GM19455 (cell line): Measurements from ENCODE around the gene ZNRF2.
"Not testable (repeated sequence)": the region's sequence is repeated elsewhere in the genome, so short reads cannot be mapped to it uniquely, and the experiment has no call there.

ENCODE experiments used
- ATAC-seq: cut with Tn5 transposase; IDR thresholded peaks from one replicate; pipeline ENCODE4 v1.9.1; 2021; ENCODE audit not compliant: unreplicated experiment

The ZNRF2 gene

GRCh38 chr7:30286749-30287148 is 2.4 kb downstream of the ZNRF2 start:
- no peak for ATAC-seq

GRCh38 chr7:30287625-30288024 is 3.2 kb downstream of the ZNRF2 start:
- ATAC-seq, result not testable (repeated sequence)

DNA sequence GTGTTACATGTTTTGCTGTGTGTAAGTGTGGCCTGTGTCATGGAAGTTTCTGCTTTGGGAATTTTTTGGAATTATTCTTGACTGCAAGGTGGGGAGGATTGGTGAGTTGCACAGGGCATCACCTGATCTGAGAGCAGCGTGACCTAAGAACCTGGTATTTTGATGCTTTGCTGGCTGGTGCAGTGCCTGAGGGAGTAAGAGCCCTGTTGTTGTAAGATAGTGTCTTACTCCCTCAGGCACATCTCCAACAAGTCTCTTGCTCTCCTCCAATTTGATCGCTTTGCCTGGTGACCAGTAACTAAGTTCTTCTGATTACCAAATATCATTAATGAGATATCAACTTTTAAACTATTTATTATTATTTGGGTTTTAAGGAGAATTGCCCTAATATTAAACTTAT is 5.2 kb downstream of the ZNRF2 start:
- ATAC-seq, result not testable (repeated sequence)

DNA sequence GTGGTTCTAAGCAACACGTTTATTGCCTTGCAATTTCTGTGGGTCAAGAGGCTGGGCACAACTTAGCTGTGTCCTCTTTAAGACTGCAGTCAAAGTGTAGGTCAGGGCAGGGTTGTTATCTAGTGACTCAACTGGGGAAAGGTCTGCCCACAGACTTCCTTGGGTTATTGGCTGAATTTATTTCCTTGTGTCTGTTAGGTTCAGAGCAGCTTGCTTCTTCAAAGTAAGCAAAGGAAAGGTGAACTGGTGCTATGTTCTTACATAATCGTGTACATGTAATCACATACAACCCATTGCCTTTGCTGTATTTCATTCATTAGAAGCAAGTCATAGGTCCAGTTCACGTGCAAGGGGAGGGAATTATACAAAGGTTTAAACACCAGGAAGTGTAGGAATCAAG is 5.9 kb downstream of the ZNRF2 start:
- ATAC-seq, result not testable (repeated sequence)

GRCh38 chr7:30292416-30293038 is 8.1 kb downstream of the ZNRF2 start:
- ATAC-seq, result not testable (repeated sequence)

DNA sequence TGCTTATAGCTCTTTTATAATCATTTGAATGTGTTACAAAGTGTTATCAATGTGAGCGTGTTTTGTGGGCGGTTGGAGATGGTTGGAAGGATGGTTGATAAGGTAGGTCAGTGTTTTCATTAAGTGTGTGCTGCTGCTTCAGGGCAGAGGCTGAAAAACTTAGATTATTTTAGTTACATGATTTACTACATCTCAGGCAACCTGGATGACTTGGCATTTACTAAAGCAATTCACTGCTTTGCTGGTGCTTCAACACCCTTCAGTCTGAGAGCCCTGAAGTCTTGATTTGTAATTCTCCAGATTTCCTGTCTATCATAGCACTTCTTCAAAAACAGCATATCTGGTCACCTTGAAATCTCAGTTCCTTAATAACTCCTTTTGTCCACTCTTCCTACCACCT is 11.9 kb downstream of the ZNRF2 start:
- ATAC-seq, result not testable (repeated sequence)

GRCh38 chr7:30297499-30297898 is 13.1 kb downstream of the ZNRF2 start:
- ATAC-seq, result not testable (repeated sequence)

DNA sequence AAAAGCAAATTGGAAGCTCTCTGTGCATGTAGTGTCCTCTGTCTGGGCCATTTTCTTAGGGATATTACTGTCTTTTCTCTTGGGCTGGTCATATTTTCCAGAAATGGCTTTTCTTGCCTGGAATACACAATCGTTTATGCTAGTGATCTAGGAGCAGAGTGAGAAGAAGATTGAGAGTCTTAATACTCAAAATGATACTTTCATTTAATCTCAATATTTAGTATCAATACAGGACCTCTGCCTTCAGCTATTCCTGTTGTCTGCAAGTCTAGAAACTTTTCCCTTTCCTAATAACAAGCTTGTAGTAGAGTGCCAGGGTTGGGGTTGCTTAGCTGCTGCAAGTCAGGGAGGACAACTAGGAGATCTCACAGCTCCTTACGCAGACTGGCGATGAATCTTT is 14.0 kb downstream of the ZNRF2 start:
- not testable (repeated sequence) for ATAC-seq

DNA sequence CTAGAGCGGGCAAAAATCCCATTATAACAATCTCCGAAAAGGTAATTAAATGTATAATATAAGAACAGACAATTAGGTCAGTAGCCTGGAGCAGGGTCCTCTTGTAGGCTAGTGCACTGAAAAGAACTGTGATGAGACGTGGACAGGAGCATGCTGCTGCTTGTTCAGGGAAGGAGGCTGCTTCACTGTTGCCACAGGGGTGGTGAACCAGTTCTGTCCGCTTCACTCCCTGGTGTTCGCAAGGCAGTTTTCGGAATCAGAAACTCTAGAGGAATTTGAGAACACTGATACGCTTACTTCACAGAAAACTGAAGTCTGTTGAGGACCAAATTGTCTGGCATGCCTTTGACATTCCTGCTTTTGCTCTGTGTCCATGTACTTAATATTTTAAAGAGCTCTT is 17.4 kb downstream of the ZNRF2 start:
- no peak for ATAC-seq

GRCh38 chr7:30302656-30303311 is 18.4 kb downstream of the ZNRF2 start:
- no peak for ATAC-seq

- ATAC-seq, result no peak
These were observed 19.1 kb downstream of the ZNRF2 start for GRCh38 chr7:30303312-30304039.

DNA sequence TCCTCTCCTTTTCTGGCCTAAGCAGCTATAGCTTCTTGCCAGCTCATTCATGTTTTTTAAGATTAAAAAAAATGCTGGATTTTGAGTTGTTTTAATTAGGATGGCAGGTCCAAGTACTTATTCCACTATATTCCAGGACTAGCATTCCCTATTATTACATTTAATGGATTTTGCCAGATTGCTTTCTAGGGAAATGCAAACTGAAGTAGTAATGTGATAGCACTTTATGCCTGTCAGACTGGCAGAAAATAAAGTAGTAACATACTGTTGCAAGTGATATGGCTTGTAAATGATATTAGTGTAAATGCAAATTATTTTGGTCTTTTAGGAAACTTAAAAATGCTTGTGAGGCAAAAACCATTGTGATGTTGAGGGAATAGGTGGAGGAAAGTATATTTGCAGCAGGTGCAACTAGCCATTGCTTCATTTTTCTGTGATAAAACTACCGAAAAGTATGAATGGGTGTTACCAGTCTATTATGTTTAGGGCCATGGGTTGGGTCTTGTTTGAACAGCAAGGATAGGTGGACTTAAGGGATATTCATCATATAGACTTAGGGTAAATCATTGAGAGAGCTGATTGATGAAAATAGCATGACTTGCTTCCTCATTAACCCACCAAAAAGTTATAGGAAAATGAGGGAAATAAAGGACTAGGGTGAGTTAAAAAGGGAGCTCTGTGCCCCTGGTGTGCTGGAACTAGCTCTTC is 19.9 kb downstream of the ZNRF2 start:
- no peak for ATAC-seq

GRCh38 chr7:30306976-30307375 is 22.6 kb downstream of the ZNRF2 start:
- no peak for ATAC-seq

GRCh38 chr7:30308389-30308788 is 24.0 kb downstream of the ZNRF2 start:
- ATAC-seq, result no peak

GRCh38 chr7:30309302-30309701 is 24.9 kb downstream of the ZNRF2 start:
- ATAC-seq, result no peak

DNA sequence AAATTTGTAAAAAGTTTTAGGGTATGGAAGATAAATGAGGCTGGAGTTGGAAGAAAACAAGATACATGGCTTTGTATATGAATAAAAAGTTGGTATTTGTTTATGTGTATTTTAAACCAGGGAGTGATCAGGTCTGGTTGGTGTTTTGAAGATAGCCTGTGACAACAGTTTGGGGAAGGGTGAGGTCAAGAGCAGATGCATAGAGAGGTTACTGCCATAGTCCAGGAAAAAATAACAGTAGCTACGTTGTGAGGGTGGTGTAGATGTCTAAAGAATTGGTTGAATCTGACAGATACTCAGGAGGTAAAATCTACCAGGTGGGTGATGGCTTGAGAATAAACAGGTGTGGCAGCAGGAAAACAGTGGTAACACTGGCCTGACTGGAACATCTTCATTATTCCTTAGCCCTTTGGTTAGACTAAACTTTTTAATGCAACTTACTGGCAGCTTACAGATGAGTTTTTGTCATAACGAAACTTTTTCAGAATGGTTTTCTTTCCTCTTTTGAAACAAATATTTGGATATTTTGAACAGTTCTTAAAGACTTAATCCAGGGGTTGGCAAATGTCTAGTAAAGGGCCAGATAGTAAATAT is 25.5 kb downstream of the ZNRF2 start:
- ATAC-seq, result no peak

DNA sequence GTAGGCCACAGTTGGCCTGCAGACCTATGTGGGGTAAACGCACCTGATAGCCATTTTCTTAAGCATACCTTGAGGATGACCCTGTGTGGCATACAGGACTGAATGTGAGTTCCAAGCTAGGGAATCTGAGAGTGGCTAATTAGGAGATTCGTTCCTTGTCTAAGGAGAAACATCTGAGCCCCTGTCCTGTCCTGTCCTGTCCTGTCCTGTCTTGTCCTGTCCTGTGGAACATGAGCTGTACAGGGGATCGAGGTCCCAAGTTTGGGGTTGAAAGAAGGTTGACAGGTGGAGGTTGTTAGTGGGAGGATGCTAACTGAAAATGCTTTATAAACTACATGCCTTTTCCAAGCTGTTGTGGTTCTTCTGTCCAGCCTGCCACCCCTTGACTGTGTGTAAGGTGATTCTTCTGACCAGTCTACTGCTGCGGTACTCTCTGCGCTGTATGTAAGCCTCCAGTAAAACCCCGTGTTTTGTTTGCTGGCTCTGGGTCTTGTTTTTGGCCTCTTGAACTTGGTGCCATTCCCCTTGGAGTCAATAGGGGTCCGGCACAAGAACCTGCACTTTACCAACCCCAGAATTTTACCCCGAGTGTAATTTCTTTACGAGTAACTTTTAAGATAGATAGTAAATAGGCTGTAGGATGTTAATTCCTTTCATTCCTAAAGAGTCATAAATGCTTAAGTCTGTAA is 26.4 kb downstream of the ZNRF2 start:
- ATAC-seq, result no peak

- no peak for ATAC-seq
These were observed 27.8 kb downstream of the ZNRF2 start for GRCh38 chr7:30312178-30312577.

DNA sequence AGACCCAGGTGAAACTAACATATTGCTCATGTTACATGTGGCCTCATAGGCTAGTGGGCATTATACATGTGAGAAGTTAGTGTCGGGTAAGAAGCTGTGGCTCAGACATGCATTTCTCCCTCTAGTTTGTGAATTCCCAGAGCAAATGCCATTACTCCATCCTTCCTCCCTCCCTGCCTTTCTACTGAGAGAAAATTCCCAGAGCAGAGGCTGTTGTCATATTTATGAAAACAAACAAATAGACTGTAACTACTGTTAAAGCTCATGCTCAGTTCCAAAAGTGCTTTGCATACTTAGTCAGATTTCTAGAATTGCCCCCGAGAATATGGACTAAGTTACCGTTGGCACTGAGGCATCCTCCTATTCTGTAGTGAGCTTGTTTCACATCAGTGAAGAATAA is 29.0 kb downstream of the ZNRF2 start:
- ATAC-seq, result no peak

DNA sequence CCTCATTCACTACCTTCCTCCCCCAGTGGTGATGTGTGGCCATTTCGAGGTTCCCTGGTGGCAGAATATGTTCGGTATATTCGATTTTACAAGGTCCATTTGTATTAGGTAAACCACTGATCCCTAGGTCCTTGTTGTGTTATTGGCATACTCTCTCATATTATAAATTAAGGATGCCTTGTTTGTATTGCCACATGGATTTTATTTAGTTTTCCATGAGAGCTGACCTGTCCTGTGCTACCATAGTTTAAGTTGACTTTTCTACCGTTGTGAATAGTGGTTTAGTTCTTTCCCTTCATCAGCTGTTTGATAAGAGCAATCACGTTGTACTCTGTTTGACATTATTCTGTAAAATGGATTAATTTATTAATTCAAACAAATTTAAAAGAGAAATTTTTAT is 29.4 kb downstream of the ZNRF2 start:
- no peak for ATAC-seq

GRCh38 chr7:30315589-30315988 is 31.2 kb downstream of the ZNRF2 start:
- no peak for ATAC-seq
